Sigmoid colon (tissue), 7 donors: ENCODE data around the gene FILIP1L. TPM values are rescaled to one million over a fixed set of nuclear protein-coding genes. Genes with fewer than 3 reads are reported as not detected.

Experiments
- DNase-seq: peaks from one replicate; pipeline ENCODE4 v3.0.0-alpha.2; 2019
- H3K27ac ChIP-seq, 4 donors: fragments of 200-600 bp; sonication (generic); one replicate each; pipeline ENCODE4 v1.5.1; 2016 to 2019; ENCODE audit warnings: mild to moderate bottlenecking in 1 of 4
- H3K27me3 ChIP-seq, 3 donors: fragments of 200-600 bp; sonication (generic); one replicate each; pipeline ENCODE4 v1.5.1; 2019; ENCODE audit warnings: mild to moderate bottlenecking in 1 of 3
- H3K36me3 ChIP-seq, 4 donors: fragments of 200-600 bp; sonication (generic); one replicate each; pipeline ENCODE4 v1.5.1; 2016 to 2019
- H3K4me1 ChIP-seq, 4 donors: fragments of 200-600 bp; sonication (generic); one replicate each; pipeline ENCODE4 v1.5.1; 2017 to 2019
- H3K4me3 ChIP-seq, 4 donors: fragments of 200-600 bp; sonication (generic); one replicate each; pipeline ENCODE4 v1.5.1; 2017 to 2019; ENCODE audit warnings: mild to moderate bottlenecking in 2 of 4, moderate library complexity in 1 of 4
- H3K9me3 ChIP-seq, 4 donors: fragments of 200-600 bp in 3 of 4; sonication (generic) in 3 of 4; one replicate each; pipeline versions ENCODE4 v1.5.1 to v1.6.1; 2013 to 2019
- EP300 ChIP-seq, 4 donors: sonication (generic); formaldehyde crosslinking; IDR thresholded peaks; one replicate each; pipeline ENCODE4 v1.6.1; 2017; ENCODE audit warnings: antibody characterized with exemption in 4 of 4
- POLR2A ChIP-seq, 2 donors: fragments of 450-650 bp; IDR thresholded peaks; one replicate each; pipeline ENCODE4 v1.6.1; 2016; ENCODE audit warnings: antibody characterized with exemption in 2 of 2, mild to moderate bottlenecking in 2 of 2, moderate library complexity in 2 of 2
- POLR2AphosphoS5 ChIP-seq, 4 donors: sonication (generic); formaldehyde crosslinking; IDR thresholded peaks; one replicate each; pipeline ENCODE4 v1.6.1; 2017; ENCODE audit warnings: antibody characterized with exemption in 4 of 4
- WGBS, 2 donors: extraction: QIAGEN DNeasy Blood & Tissue Kit; methylation state at CpG; one replicate each; pipeline ENCODE4 v1.1.7; 2013; 5-methylcytosine and 5-hydroxymethylcytosine counted together
- intact Hi-C: fragments of 100-400 bp; cut with DNase I; formaldehyde crosslinking; loops from one replicate; pipeline ENCODE4 v1.15.1; 2023
- polyA plus RNA-seq, 3 donors: library from polyadenylated mRNA; stranded (reverse); fragments of 200-250 nt; gene quantifications; one replicate each; pipeline ENCODE4 v1.2.3, GENCODE V29; 2013
- total RNA-seq, 4 donors: library from RNA; depleted of rRNA; stranded (reverse); fragments of >200 nt; gene quantifications; one replicate each; pipeline ENCODE4 v1.1.0, GENCODE V29; 2016
- TF ChIP-seq, protein P1 (sequence below), 4 experiments: fragments of 450-650 bp in 3 of 4; fragments of 200-600 bp in 1 of 4; IDR thresholded peaks; one replicate each; pipeline ENCODE4 v1.5.1; 2016 to 2019; ENCODE audit warnings: antibody characterized with exemption in 4 of 4, mild to moderate bottlenecking in 3 of 4, moderate library complexity in 2 of 4
- donor health status: healthy with polysubstance abuse.
- donor health status: Bipolar disorder and iron deficiency.
- donor health status: healthy.

The FILIP1L gene
- total and polyA plus RNA-seq, 7 donors = 6.0 to 93.3 (median 42.5) TPM

DNA sequence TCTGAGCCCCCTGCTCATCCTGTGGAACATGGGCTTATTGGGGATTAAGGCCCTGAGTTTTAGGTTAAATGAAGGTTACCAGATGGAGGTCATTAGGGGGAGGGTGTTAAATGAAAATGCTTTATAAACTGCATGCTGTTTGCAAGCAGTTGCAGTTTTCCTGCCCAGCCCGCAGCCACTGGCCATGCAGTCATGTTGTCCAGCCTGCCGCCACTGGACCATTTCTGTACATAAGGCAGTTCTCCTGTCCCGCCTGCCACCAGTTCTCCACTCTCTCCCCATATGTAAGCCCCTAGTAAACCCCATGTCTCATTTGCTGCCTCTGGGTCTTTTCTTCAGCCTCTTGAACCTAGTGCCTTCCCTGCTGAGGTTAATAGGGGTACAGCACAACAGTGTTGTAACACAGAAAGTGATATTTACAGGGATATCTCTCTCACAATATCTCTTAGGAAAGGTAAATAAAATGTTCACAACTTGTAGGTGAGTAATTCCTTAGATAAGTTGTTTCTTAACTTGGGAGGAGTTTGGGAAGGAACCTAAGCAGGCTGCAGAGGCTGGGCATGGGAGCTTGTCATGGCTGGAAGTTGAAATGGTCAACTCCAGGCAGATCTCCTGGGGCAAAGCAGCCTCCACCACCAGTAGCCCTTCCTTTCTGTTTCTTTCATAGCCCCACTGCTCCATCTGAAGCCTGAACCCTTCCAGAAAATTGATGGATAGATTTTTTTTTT, 148.5 kb downstream of the FILIP1L start:
- H3K4me1 ChIP-seq = peaks cover 0 to 62% (median 35%) of the 10 kb centered on the region in 4 donors
- no peak overlapping the region for H3K4me3 ChIP-seq
- WGBS, 2 donors = 96 to 97% methylated on average over 3 of the region's 3 CpGs
- no peaks in the 10 kb centered on the region for H3K36me3 ChIP-seq
- no peak for DNase-seq
- H3K9me3 ChIP-seq = no peaks in the 10 kb centered on the region
- H3K27ac ChIP-seq = peak overlapping the region in 3 of 4 donors; percentile 59 to 79 (median 76)
- TF ChIP-seq, protein P1, sequence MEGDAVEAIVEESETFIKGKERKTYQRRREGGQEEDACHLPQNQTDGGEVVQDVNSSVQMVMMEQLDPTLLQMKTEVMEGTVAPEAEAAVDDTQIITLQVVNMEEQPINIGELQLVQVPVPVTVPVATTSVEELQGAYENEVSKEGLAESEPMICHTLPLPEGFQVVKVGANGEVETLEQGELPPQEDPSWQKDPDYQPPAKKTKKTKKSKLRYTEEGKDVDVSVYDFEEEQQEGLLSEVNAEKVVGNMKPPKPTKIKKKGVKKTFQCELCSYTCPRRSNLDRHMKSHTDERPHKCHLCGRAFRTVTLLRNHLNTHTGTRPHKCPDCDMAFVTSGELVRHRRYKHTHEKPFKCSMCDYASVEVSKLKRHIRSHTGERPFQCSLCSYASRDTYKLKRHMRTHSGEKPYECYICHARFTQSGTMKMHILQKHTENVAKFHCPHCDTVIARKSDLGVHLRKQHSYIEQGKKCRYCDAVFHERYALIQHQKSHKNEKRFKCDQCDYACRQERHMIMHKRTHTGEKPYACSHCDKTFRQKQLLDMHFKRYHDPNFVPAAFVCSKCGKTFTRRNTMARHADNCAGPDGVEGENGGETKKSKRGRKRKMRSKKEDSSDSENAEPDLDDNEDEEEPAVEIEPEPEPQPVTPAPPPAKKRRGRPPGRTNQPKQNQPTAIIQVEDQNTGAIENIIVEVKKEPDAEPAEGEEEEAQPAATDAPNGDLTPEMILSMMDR (IDR thresholded peaks at IDR 0.05) = no peak
- TF ChIP-seq POLR2AphosphoS5 (IDR thresholded peaks at IDR 0.05) = no peak
- TF ChIP-seq EP300 (IDR thresholded peaks at IDR 0.05) = no peak
- no peak for TF ChIP-seq POLR2A (IDR thresholded peaks at IDR 0.05)
- intact Hi-C loops = no loop called here
- H3K27me3 ChIP-seq = no peaks in the 10 kb centered on the region

DNA sequence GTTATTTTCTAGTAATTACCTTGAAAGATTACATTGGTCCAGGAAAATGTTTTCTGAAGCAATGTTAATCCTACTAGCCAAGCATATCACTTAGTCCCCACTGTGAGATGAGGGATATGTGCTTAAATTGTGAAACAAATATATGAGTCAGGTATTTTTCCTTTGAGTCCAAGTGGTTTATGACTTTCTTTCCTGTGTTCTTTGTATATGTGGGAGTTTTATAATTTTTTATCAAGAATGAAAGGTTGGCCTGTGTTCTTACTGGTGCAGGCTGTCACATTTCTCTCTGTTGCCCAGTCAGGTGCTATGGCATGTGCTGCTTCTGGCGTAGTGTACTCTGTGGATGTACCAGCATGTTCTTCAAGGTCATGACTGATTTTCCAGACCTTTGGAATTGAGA, 149.2 kb downstream of the FILIP1L start:
- WGBS, 2 donors = 62 to 84% methylated on average over 1 of the region's 1 CpG
- Histone ChIP-seq H3K27me3 (no peaks in the 10 kb centered on the region), H3K4me1 (peaks cover 0 to 69% (median 38%) of the 10 kb centered on the region in 4 donors), H3K27ac (peak overlapping the region in 3 of 4 donors; percentile 59 to 79 (median 76)), H3K4me3 (no peak overlapping the region), H3K36me3 (no peaks in the 10 kb centered on the region), H3K9me3 (no peaks in the 10 kb centered on the region)
- intact Hi-C loops = no loop called here
- TF ChIP-seq POLR2AphosphoS5 (IDR thresholded peaks at IDR 0.05) (no peak), POLR2A (IDR thresholded peaks at IDR 0.05) (no peak), EP300 (IDR thresholded peaks at IDR 0.05) (no peak)
- TF ChIP-seq, protein P1 (IDR thresholded peaks at IDR 0.05) = no peak
- no peak for DNase-seq

DNA sequence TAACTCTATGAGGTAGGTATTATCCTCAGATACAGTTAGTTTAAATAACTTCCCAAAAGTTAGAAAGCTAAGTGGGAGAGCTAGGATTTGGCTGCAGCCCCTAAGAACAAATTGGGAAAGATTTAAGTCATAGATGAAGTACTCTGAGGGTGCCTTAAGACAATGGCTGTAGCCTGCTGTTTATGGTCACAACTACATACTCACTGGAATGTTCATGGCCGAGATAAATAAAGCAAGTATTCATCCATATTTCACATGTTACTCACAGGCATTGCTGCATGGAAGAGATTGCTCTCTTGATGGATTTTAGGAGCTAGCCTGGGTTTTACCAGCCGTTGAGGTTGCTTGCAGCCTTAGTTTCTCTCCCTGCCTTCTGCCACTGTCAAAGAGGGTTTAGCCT, 151.6 kb downstream of the FILIP1L start:
- Histone ChIP-seq H3K36me3 (no peaks in the 10 kb centered on the region), H3K4me1 (peaks cover 0 to 80% (median 43%) of the 10 kb centered on the region in 4 donors), H3K9me3 (no peaks in the 10 kb centered on the region), H3K27ac (peak overlapping the region in 3 of 4 donors; percentile 21 to 83 (median 69)), H3K27me3 (no peaks in the 10 kb centered on the region), H3K4me3 (no peak overlapping the region)
- intact Hi-C loops = loop anchor here (5.0 kb wide), 1 partner anchor 80 kb away; no protein-coding TSS in a partner anchor
- 81 to 92% methylated on average over 2 of the region's 2 CpGs for WGBS, 2 donors
- no peak for DNase-seq
- TF ChIP-seq EP300 (IDR thresholded peaks at IDR 0.05) = no peak
- TF ChIP-seq, protein P1 (IDR thresholded peaks at IDR 0.05) = no peak
- no peak for TF ChIP-seq POLR2AphosphoS5 (IDR thresholded peaks at IDR 0.05)
- no peak for TF ChIP-seq POLR2A (IDR thresholded peaks at IDR 0.05)

DNA sequence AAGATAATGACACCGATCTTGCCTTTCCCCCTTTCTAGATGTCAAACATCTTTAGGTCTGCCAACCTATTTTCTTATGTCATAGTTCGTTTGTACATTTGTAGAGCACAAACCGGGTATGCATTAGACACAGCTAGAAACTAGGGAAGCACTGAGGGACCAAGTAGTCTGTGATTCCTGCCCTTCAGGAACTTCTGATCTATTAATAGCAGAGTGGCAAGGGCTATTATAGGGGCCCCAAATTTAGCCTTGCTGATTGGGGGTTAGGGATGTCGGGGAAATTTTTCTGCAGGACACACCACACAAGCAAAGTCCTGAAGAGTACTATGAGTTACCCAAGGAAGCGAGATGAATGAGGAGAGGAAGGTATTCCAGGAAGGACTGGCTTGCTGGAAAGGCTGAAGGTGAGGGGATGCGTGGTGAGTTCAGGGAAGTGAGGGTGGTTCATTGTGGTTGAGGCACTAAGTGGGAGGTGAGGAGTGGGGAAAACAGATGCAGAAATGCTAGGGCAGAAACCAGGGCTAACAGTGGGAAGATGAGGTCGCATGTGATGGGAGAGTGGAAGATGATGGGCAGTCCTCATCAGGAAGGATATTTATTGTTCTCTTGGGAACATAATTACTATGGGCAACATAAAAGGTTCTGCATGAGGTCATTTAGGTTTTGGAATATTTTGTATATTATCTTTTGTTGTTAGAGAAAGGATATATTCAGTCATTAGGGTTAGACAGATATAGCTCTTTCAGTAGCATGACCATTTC, 152.4 kb downstream of the FILIP1L start:
- Histone ChIP-seq H3K4me1 (peaks cover 0 to 80% (median 43%) of the 10 kb centered on the region in 4 donors), H3K27ac (peak overlapping the region in 3 of 4 donors; percentile 69 to 83 (median 70))

More for the DNA sequence above, 152.4 kb downstream of the FILIP1L start:
- no peak for DNase-seq
- H3K9me3 ChIP-seq = no peaks in the 10 kb centered on the region
- H3K36me3 ChIP-seq = no peaks in the 10 kb centered on the region
- H3K4me3 ChIP-seq = no peak overlapping the region
- TF ChIP-seq EP300 (IDR thresholded peaks at IDR 0.05) = no peak
- TF ChIP-seq, protein P1 (IDR thresholded peaks at IDR 0.05) = no peak
- no peak for TF ChIP-seq POLR2A (IDR thresholded peaks at IDR 0.05)
- intact Hi-C loops = loop anchor here (5.0 kb wide), 1 partner anchor 80 kb away; no protein-coding TSS in a partner anchor
- H3K27me3 ChIP-seq = no peaks in the 10 kb centered on the region
- WGBS, 2 donors = 95 to 96% methylated on average over 7 of the region's 7 CpGs
